ENCODE measurements around the gene MNAT1.

MNAT1 gene

GRCh38 chr14:60964904-60965303, 230.3 kb downstream of the MNAT1 start:
- TF ChIP-seq BCL11B (tag by site-specific recombination; IDR thresholded peaks at IDR 0.05; ENCODE audit: low read depth) (no peak), ZFP41 (tag by site-specific recombination; IDR thresholded peaks at IDR 0.05; ENCODE audit: borderline replicate concordance) (no peak), ZNF416 (tag by site-specific recombination; IDR thresholded peaks at IDR 0.05) (no peak), KLF17 (tag by site-specific recombination; IDR thresholded peaks at IDR 0.05) (no peak), ZNF26 (tag by site-specific recombination; IDR thresholded peaks at IDR 0.05) (no peak), ZBTB20 (tag by site-specific recombination; IDR thresholded peaks at IDR 0.05) (no peak), ZNF610 (tag by site-specific recombination; IDR thresholded peaks at IDR 0.05; ENCODE audit: borderline replicate concordance) (no peak)
- no peak overlapping the region for H3K27ac ChIP-seq (ENCODE audit: extremely low read depth, low read depth, low read length)
- ChIA-PET POLR2A (no interaction called here), CTCF (no interaction called here)
- H3K9me3 ChIP-seq (ENCODE audit: control insufficient read depth, insufficient read depth, low read depth, low read length) = no peaks in the 10 kb centered on the region
- H3K36me3 ChIP-seq (ENCODE audit: control insufficient read depth in 2 of 2, insufficient read depth in 1 of 2, low read length in 2 of 2) = no peaks in the 10 kb centered on the region
- H3K4me1 ChIP-seq (ENCODE audit: control insufficient read depth, insufficient read depth, low read length) = peaks cover 17% of the 10 kb centered on the region
- H3K4me3 ChIP-seq (ENCODE audit: low read depth, low read length) = no peak overlapping the region

- CTCF ChIA-PET = no interaction called here
- Histone ChIP-seq H3K36me3 (ENCODE audit: control insufficient read depth in 2 of 2, insufficient read depth in 1 of 2, low read length in 2 of 2) (no peaks in the 10 kb centered on the region), H3K4me1 (ENCODE audit: control insufficient read depth, insufficient read depth, low read length) (peaks cover 17% of the 10 kb centered on the region), H3K4me3 (ENCODE audit: low read depth, low read length) (no peak overlapping the region), H3K27ac (ENCODE audit: extremely low read depth, low read depth, low read length) (no peak overlapping the region), H3K9me3 (ENCODE audit: control insufficient read depth, insufficient read depth, low read depth, low read length) (no peaks in the 10 kb centered on the region)
- TF ChIP-seq PRDM6 (tag by site-specific recombination; IDR thresholded peaks at IDR 0.05) (peak; percentile 5; the same call in 1 of the 2 replicates), ZIC2 (tag by site-specific recombination; IDR thresholded peaks at IDR 0.05) (no peak), YY2 (tag by site-specific recombination; IDR thresholded peaks at IDR 0.05) (no peak), ZNF23 (tag by site-specific recombination; IDR thresholded peaks at IDR 0.05; ENCODE audit: borderline replicate concordance) (no peak), FEZF1 (tag by site-specific recombination; IDR thresholded peaks at IDR 0.05) (0 out of 2 replicates have a peak, but pooled peaks have one; percentile 17), BCL6B (tag by site-specific recombination; IDR thresholded peaks at IDR 0.05) (no peak), ZNF654 (tag by site-specific recombination; IDR thresholded peaks at IDR 0.05; ENCODE audit: low read depth) (no peak), OSR2 (tag by site-specific recombination; IDR thresholded peaks at IDR 0.05) (0 out of 2 replicates have a peak, but pooled peaks have one; percentile 32), ZNF660 (tag by site-specific recombination; IDR thresholded peaks at IDR 0.05) (no peak), ZNF354C (tag by site-specific recombination; IDR thresholded peaks at IDR 0.05; ENCODE audit: borderline replicate concordance, low read depth) (no peak)
- POLR2A ChIA-PET = no interaction called here
Measured at GRCh38 chr14:60965402-60965801, 230.8 kb downstream of the MNAT1 start.

Data from HEK293 (cell line).